Fibroblast of lung (primary cell): ENCODE measurements around the gene ZNF831. TPM values are rescaled to one million over a fixed set of nuclear protein-coding genes. Genes with fewer than 3 reads are reported as not detected.

Experiments
- DNase-seq, 2 donors: peaks; one replicate each; pipeline versions ENCODE4 v3.0.0 to v3.0.0-alpha.2; 2010; ENCODE audit warnings: low read depth in 2 of 2
- H2AFZ ChIP-seq: 2 replicates; pipeline ENCODE4 v1.5.1; 2012; ENCODE audit warnings: low read length, control low read depth, inconsistent platforms
- H3K27ac ChIP-seq: 2 replicates; pipeline ENCODE4 v1.5.1; 2011; ENCODE audit warnings: low read length, control low read depth; ENCODE audit not compliant: insufficient read depth
- H3K27me3 ChIP-seq: 2 replicates; pipeline ENCODE4 v1.5.1; 2011; ENCODE audit warnings: mild to moderate bottlenecking, low read length; ENCODE audit not compliant: control insufficient read depth, insufficient read depth
- H3K36me3 ChIP-seq: 2 replicates; pipeline ENCODE4 v1.5.1; 2011; ENCODE audit warnings: low read length; ENCODE audit not compliant: control insufficient read depth, insufficient read depth
- H3K4me1 ChIP-seq: 2 replicates; pipeline ENCODE4 v1.5.1; 2011; ENCODE audit warnings: low read length; ENCODE audit not compliant: control insufficient read depth, insufficient read depth; ENCODE audit errors: extremely low read depth
- H3K4me2 ChIP-seq: 2 replicates; pipeline ENCODE4 v1.5.1; 2011; ENCODE audit warnings: low read length, control low read depth; ENCODE audit not compliant: insufficient read depth; ENCODE audit errors: extremely low read depth
- H3K4me3 ChIP-seq, 4 experiments: fragments of 200-600 bp in 1 of 4; sonication (generic) in 1 of 4; replicated peaks in 1 of 4; 2 replicates each; pipeline ENCODE4 v1.5.1; 2011 to 2016; ENCODE audit warnings: low read length in 4 of 4, low read depth in 3 of 4, mild to moderate bottlenecking in 3 of 4, control low read depth in 2 of 4, inconsistent platforms in 1 of 4, mixed read lengths in 1 of 4; ENCODE audit not compliant: insufficient read depth in 1 of 4; ENCODE audit errors: control extremely low read depth in 1 of 4
- H3K79me2 ChIP-seq: 2 replicates; pipeline ENCODE4 v1.5.1; 2012; ENCODE audit warnings: mild to moderate bottlenecking, low read length, inconsistent platforms; ENCODE audit not compliant: control insufficient read depth, insufficient read depth
- H3K9ac ChIP-seq: 2 replicates; pipeline ENCODE4 v1.5.1; 2011; ENCODE audit warnings: mild to moderate bottlenecking, low read length, control low read depth; ENCODE audit not compliant: insufficient read depth
- H3K9me3 ChIP-seq: 2 replicates; pipeline ENCODE4 v1.5.1; 2012; ENCODE audit warnings: low read depth, low read length; ENCODE audit not compliant: control insufficient read depth, insufficient read depth
- H4K20me1 ChIP-seq: 2 replicates; pipeline ENCODE4 v1.5.1; 2011; ENCODE audit warnings: low read length; ENCODE audit not compliant: control insufficient read depth, insufficient read depth; ENCODE audit errors: extremely low read depth
- EZH2 ChIP-seq: IDR thresholded peaks from 2 replicates; pipeline ENCODE4 v1.5.1; 2012; ENCODE audit warnings: low read length, control low read depth, mild to moderate bottlenecking; ENCODE audit errors: missing control alignments
- polyA plus RNA-seq, 2 donors: library from polyadenylated mRNA; depleted of rRNA in 1 of 2; stranded (reverse) in 1 of 2; unstranded in 1 of 2; fragments of >200 nt; gene quantifications; 2 replicates each; pipeline ENCODE4 v1.2.1, GENCODE V29; 2011 to 2012; ENCODE audit warnings: missing spikeins in 1 of 2
- total RNA-seq: library from RNA; depleted of rRNA; stranded (reverse); fragments of >200 nt; gene quantifications from 2 replicates; pipeline ENCODE4 v1.2.1, GENCODE V29; 2014
- TF ChIP-seq, protein P1 (sequence below), 2 donors: IDR thresholded peaks in 1 of 2; conservative IDR thresholded peaks in 1 of 2; 1 replicate in 1 of 2; 2 replicates in 1 of 2; pipeline ENCODE4 v1.5.1; 2011 to 2012; ENCODE audit warnings: low read length in 2 of 2, control low read depth in 1 of 2, inconsistent platforms in 1 of 2, low read depth in 1 of 2, mild to moderate bottlenecking in 1 of 2

The ZNF831 gene
- total and polyA plus RNA-seq, 2 donors (not counting 1 experiment from before 2014, with no cell fraction given) = not detected

DNA sequence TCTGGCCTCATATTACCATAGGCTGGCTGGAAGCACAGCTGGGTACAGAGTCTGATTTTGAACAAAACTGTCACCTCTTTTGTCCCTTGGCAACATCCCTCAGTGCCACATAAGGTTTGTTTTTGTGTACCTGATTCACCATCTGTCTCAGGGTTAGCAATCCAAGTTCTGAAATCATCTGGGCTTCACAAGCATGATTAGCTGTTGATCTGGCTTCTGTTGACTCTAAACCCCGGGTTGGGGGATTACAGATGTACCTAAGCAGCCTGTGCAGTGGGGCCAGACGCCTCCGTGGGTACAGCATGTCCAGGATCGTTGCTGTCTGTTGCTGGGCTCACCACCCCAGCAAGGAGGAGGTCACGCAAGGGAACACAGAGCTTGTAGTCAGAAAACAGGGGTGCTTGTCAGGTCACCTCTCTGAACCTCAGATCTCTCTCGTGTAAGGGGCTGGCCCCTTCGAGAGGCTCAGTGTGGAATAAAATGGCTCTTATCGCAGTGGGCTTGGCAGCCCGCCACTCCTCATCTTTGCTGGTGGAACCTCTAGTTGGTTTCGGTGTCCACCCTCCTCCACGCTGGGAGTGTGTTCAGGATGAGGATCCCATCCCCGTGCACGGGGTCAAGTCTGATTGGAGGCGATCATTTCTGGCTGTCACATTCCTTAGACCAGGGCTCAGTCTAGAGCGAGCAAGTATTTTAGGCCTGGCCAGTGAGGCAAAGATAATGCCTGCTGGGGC, 39.2 kb upstream of the ZNF831 start:
- Histone ChIP-seq H2AFZ (no peak overlapping the region), H3K9me3 (no peaks in the 10 kb centered on the region), H3K4me3 (no peak overlapping the region), H4K20me1 (no peaks in the 10 kb centered on the region), H3K4me2 (no peak overlapping the region), H3K9ac (no peak overlapping the region), H3K4me1 (no peaks in the 10 kb centered on the region), H3K36me3 (no peaks in the 10 kb centered on the region), H3K27me3 (no peaks in the 10 kb centered on the region), H3K27ac (no peak overlapping the region), H3K79me2 (no peaks in the 10 kb centered on the region)
- TF ChIP-seq, protein P1, sequence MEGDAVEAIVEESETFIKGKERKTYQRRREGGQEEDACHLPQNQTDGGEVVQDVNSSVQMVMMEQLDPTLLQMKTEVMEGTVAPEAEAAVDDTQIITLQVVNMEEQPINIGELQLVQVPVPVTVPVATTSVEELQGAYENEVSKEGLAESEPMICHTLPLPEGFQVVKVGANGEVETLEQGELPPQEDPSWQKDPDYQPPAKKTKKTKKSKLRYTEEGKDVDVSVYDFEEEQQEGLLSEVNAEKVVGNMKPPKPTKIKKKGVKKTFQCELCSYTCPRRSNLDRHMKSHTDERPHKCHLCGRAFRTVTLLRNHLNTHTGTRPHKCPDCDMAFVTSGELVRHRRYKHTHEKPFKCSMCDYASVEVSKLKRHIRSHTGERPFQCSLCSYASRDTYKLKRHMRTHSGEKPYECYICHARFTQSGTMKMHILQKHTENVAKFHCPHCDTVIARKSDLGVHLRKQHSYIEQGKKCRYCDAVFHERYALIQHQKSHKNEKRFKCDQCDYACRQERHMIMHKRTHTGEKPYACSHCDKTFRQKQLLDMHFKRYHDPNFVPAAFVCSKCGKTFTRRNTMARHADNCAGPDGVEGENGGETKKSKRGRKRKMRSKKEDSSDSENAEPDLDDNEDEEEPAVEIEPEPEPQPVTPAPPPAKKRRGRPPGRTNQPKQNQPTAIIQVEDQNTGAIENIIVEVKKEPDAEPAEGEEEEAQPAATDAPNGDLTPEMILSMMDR (conservative IDR thresholded peaks at IDR 0.05 in 1 of 2, IDR thresholded peaks at IDR 0.05 in 1 of 2; ENCODE audit: low read depth in 1 of 2, low read length in 2 of 2) = no peak
- TF ChIP-seq EZH2 = no peak
- no peak for DNase-seq

DNA sequence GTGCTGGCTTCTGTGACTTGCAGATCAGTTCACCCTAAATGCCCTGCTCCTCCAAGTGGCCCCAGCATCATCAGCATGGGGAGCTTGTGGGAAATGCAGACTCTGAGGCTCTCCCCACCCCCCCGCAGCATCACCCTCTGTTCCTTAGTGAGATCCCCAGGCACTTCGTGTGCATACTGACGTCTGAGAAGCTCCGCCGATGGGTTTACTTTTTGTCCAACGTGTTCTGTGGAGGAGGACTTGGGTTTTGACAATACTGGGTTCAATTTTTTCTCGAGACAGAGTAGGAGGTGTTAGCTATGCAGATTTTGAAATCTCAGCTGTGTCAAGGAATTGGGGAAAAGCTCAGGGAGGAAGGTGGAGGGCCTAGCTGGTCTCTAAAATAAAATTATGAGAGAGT, 38.3 kb upstream of the ZNF831 start:
- no peak overlapping the region for H3K27ac ChIP-seq
- no peak overlapping the region for H3K9ac ChIP-seq
- H3K79me2 ChIP-seq = no peaks in the 10 kb centered on the region
- no peaks in the 10 kb centered on the region for H3K4me1 ChIP-seq
- no peak overlapping the region for H3K4me3 ChIP-seq
- TF ChIP-seq EZH2 = no peak
- TF ChIP-seq, protein P1 (conservative IDR thresholded peaks at IDR 0.05 in 1 of 2, IDR thresholded peaks at IDR 0.05 in 1 of 2; ENCODE audit: low read depth in 1 of 2, low read length in 2 of 2) = no peak
- H3K4me2 ChIP-seq = no peak overlapping the region
- H4K20me1 ChIP-seq = no peaks in the 10 kb centered on the region
- DNase-seq = no peak
- no peaks in the 10 kb centered on the region for H3K9me3 ChIP-seq
- H3K36me3 ChIP-seq = no peaks in the 10 kb centered on the region
- H3K27me3 ChIP-seq = no peaks in the 10 kb centered on the region
- H2AFZ ChIP-seq = no peak overlapping the region

DNA sequence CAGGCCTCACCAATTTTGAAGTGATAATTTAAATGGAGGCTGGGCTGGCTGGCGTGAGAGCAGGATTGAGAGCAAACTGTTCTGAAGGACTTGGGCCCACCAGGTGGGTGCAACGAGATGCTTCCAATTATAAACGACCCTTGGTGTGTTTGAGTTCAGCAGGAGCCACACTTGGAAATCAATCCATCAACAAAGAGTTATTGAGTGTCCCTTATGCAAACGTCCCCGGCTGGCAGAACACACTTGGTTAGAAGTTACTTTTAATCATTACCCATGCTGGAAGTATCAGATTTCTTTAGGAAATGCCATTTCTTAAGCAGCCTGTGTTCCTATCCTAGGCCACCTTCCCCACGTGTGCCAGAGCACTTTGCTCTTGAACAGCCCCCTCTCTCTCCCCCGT, 37.8 kb upstream of the ZNF831 start:
- H4K20me1 ChIP-seq = no peaks in the 10 kb centered on the region
- DNase-seq = no peak
- H3K4me3 ChIP-seq = no peak overlapping the region
- no peaks in the 10 kb centered on the region for H3K27me3 ChIP-seq
- H3K4me2 ChIP-seq = no peak overlapping the region
- H3K36me3 ChIP-seq = no peaks in the 10 kb centered on the region
- no peaks in the 10 kb centered on the region for H3K79me2 ChIP-seq
- TF ChIP-seq EZH2 = no peak
- TF ChIP-seq, protein P1 (conservative IDR thresholded peaks at IDR 0.05 in 1 of 2, IDR thresholded peaks at IDR 0.05 in 1 of 2; ENCODE audit: low read depth in 1 of 2, low read length in 2 of 2) = no peak
- H3K27ac ChIP-seq = no peak overlapping the region
- H2AFZ ChIP-seq = no peak overlapping the region
- H3K9me3 ChIP-seq = no peaks in the 10 kb centered on the region
- no peaks in the 10 kb centered on the region for H3K4me1 ChIP-seq
- H3K9ac ChIP-seq = no peak overlapping the region
